Left cardiac atrium (tissue), 4 donors: ENCODE results near the gene TCF23. TPM values are rescaled to one million over a fixed set of nuclear protein-coding genes. Genes with fewer than 3 reads are reported as not detected.

ENCODE experiments used
- ATAC-seq, 2 donors: fragments of 200-7000 bp; cut with Tn5 transposase; one replicate each; pipeline ENCODE4 v1.9.1; 2020; ENCODE audit warnings: mild to moderate bottlenecking in 2 of 2, moderate library complexity in 2 of 2
- DNase-seq: peaks from one replicate; pipeline ENCODE4 v3.0.0-alpha.2; 2020
- intact Hi-C, 2 donors: fragments of 100-400 bp; cut with DNase I; formaldehyde crosslinking; loops; one replicate each; pipeline versions ENCODE4 v1.14.1 to v1.15.1; 2022 to 2023
- total RNA-seq, 2 donors: library from RNA; stranded (reverse); fragmentation: NEBNext Ultra II Directional; extraction: Animal tissue kit (Norgen Biotek cat#: 25700); gene quantifications; one replicate each; pipeline ENCODE4 v1.2.1, GENCODE V29; 2021
- donor health status: DM: no; HTN: yes; CAD: no.
- donor health status: DM: no; HTN: yes; CAD: no; lungs with severe emphysema.
- donor health status: DM: yes; HTN: yes; CAD: no.
- donor health status: Dilated cardiomyopathy.

Gene TCF23
- total RNA-seq, 2 donors from 2014 or later: 0.24 TPM; not detected in 1

- DNase-seq: no peak
- intact Hi-C loops: no loop called here
- no peak for ATAC-seq
These were observed 55.8 kb downstream of the TCF23 start for GRCh38 chr2:27204566-27204965.

GRCh38 chr2:27205206-27205605, 56.4 kb downstream of the TCF23 start:
- DNase-seq (no peak), ATAC-seq (no peak)
- intact Hi-C loops: no loop called here

DNA sequence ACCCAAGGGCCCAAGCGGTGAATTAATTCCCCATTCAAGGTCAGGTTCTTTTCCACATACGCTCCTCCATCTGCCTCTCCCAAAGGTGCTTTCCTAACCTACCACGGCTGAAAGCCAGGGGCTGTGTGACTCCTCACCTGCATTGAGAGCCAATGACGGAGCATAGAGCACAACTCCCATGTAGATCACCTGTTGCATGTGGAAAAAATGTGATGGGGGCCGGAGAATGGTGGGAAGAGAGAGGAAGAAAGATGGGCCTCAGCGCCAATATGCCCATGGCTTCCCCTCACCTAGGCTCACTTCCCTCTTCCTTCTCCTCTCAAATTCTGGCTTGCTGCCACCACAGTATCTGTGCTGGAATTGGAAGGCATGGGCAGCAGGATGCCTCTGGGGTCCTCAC, 57.5 kb downstream of the TCF23 start:
- ATAC-seq: no peak
- intact Hi-C loops: no loop called here

More for the DNA sequence above, 57.5 kb downstream of the TCF23 start:
- no peak for DNase-seq

Other genes starting within 250 kb of the TCF23 start
- gene MAPRE3, start 178.4 kb upstream of the TCF23 start, total RNA-seq: 10 to 100 TPM; 35.3 to 43.1 TPM
- gene TMEM214, start 116.0 kb upstream of the TCF23 start, total RNA-seq: 10 to 100 TPM; 39.1 to 66.5 TPM
- 10 to 100 TPM in 1 of 2 donors, 1 to 10 TPM in 1; 8.4 to 12.0 TPM for gene AGBL5, start 97.3 kb upstream of the TCF23 start, total RNA-seq
- gene OST4, start 77.3 kb upstream of the TCF23 start, total RNA-seq: 100 to 1,000 TPM; 364 to 404 TPM
- 10 to 100 TPM; 41.1 to 46.6 TPM for gene EMILIN1, start 70.4 kb upstream of the TCF23 start, total RNA-seq
- 1 to 10 TPM; 3.0 to 4.3 TPM for gene KHK, start 62.2 kb upstream of the TCF23 start, total RNA-seq
- 1 to 10 TPM; 5.6 to 5.9 TPM for gene CGREF1, start 29.9 kb upstream of the TCF23 start, total RNA-seq
- gene ABHD1, start 25.2 kb upstream of the TCF23 start, total RNA-seq: 1 to 10 TPM; 1.1 to 3.2 TPM
- 10 to 100 TPM; 50.1 to 51.5 TPM for gene PREB, start 14.4 kb upstream of the TCF23 start, total RNA-seq
- gene PRR30, start 9.6 kb upstream of the TCF23 start, total RNA-seq: not detected
- 100 to 1,000 TPM; 106 to 125 TPM for gene ATRAID, start 63.0 kb downstream of the TCF23 start, total RNA-seq
- 10 to 100 TPM; 20.0 to 21.4 TPM for gene SLC5A6, start 63.3 kb downstream of the TCF23 start, total RNA-seq
- gene CAD, start 68.4 kb downstream of the TCF23 start, total RNA-seq: 10 to 100 TPM; 12.7 to 15.2 TPM
- gene SLC30A3, start 114.0 kb downstream of the TCF23 start, total RNA-seq: 1 to 10 TPM; 4.8 to 5.7 TPM
- under 1 TPM; 0.41 to 0.71 TPM for gene DNAJC5G, start 126.4 kb downstream of the TCF23 start, total RNA-seq
- 100 to 1,000 TPM in 1 of 2 donors, 10 to 100 TPM in 1; 92.1 to 105 TPM for gene TRIM54, start 133.4 kb downstream of the TCF23 start, total RNA-seq
- 1 to 10 TPM; 1.2 to 1.6 TPM for gene UCN, start 159.4 kb downstream of the TCF23 start, total RNA-seq
- 10 to 100 TPM; 52.7 to 60.9 TPM for gene MPV17, start 174.1 kb downstream of the TCF23 start, total RNA-seq
- gene GTF3C2, start 207.8 kb downstream of the TCF23 start, total RNA-seq: 10 to 100 TPM; 17.7 to 29.1 TPM
- gene EIF2B4, start 221.3 kb downstream of the TCF23 start, total RNA-seq: 10 to 100 TPM; 32.1 to 40.0 TPM
- 10 to 100 TPM; 61.4 to 74.3 TPM for gene SNX17, start 221.6 kb downstream of the TCF23 start, total RNA-seq
- 10 to 100 TPM in 1 of 2 donors, 1 to 10 TPM in 1; 9.4 to 11.9 TPM for gene ZNF513, start 231.7 kb downstream of the TCF23 start, total RNA-seq